HepG2 (cell line): ENCODE data around the gene POLR2J. TPM values are rescaled to one million over a fixed set of nuclear protein-coding genes. Genes with fewer than 3 reads are reported as not detected.

Source experiments
- ATAC-seq: fragments of 200-7000 bp; cut with Tn5 transposase; 3 replicates; pipeline ENCODE4 v1.9.1; 2020; ENCODE audit warnings: mild to moderate bottlenecking, moderate library complexity
- BruUV-seq: library from RNA; stranded (reverse); fragments of 400-500 nt; replicated peaks from 2 replicates; lab custom pipeline; 2021; lab: Mats Ljungman, UMichigan
- CTCF ChIA-PET: fragments of 300-600 bp; formaldehyde crosslinking; extraction: SDS; loops from one replicate; lab custom pipeline; 2021; ENCODE audit warnings: low total read pairs, inconsistent platforms, low intra/inter-chr PET ratio; lab: Yijun Ruan, JAX
- POLR2A ChIA-PET: fragments of 350-600 bp; sonication (Branson Sonifier 250); formaldehyde crosslinking; loops from one replicate; lab custom pipeline; 2020; ENCODE audit warnings: antibody characterized with exemption, inconsistent platforms; lab: Yijun Ruan, JAX
- DNase-seq: peaks from one replicate; pipeline ENCODE4 v3.0.0-alpha.2; 2015; ENCODE audit warnings: low spot score
- FAIRE-seq: peaks from 3 replicates; lab custom pipeline; 2011; peaks lifted over from hg19 to GRCh38; lab: Jason Lieb, UNC
- H2AFZ ChIP-seq: one replicate; pipeline ENCODE4 v1.6.1; 2011; ENCODE audit warnings: low read length, inconsistent platforms
- H3K27ac ChIP-seq: fragments of 300-600 bp; 3 replicates; pipeline ENCODE4 v1.8.0; 2011; ENCODE audit warnings: mixed run types, mild to moderate bottlenecking, mixed read lengths, low read length, inconsistent platforms; ENCODE audit not compliant: insufficient read depth; ENCODE audit errors: extremely low read length
- H3K27me3 ChIP-seq, 2 experiments: fragments of 200-600 bp in 1 of 2; 2 replicates in 1 of 2; 3 replicates in 1 of 2; pipeline versions ENCODE4 v1.6.0 to v1.8.0; 2011; ENCODE audit warnings: low read length in 2 of 2, mild to moderate bottlenecking in 2 of 2, moderate library complexity in 2 of 2, inconsistent platforms in 1 of 2; ENCODE audit not compliant: insufficient read depth in 2 of 2, control insufficient read depth in 1 of 2
- H3K36me3 ChIP-seq, 2 experiments: fragments of 200-600 bp in 1 of 2; replicated peaks in 1 of 2; 2 replicates in 1 of 2; 3 replicates in 1 of 2; pipeline versions ENCODE4 v1.5.1 to v1.8.0; 2011; ENCODE audit warnings: low read length in 2 of 2, inconsistent platforms in 1 of 2; ENCODE audit not compliant: insufficient read depth in 2 of 2, control insufficient read depth in 1 of 2
- H3K4me1 ChIP-seq: 2 replicates; pipeline ENCODE4 v1.5.1; 2012; ENCODE audit warnings: low read length, inconsistent platforms; ENCODE audit not compliant: insufficient read depth
- H3K4me2 ChIP-seq: 2 replicates; pipeline ENCODE4 v1.6.0; 2011; ENCODE audit warnings: low read depth, low read length, inconsistent platforms
- H3K4me3 ChIP-seq, 3 experiments: fragments of 200-600 bp in 1 of 3; sonication (generic), shearing (Covaris generic) in 1 of 3; replicated peaks in 1 of 3; 2 replicates each; pipeline ENCODE4 v1.5.1; 2011 to 2016; ENCODE audit warnings: low read length in 3 of 3, inconsistent platforms in 2 of 3, low read depth in 2 of 3, mild to moderate bottlenecking in 2 of 3, control low read depth in 1 of 3, mixed read lengths in 1 of 3; ENCODE audit not compliant: insufficient read depth in 1 of 3
- H3K79me2 ChIP-seq: one replicate; pipeline ENCODE4 v1.6.1; 2011; ENCODE audit warnings: low read length, inconsistent platforms; ENCODE audit not compliant: insufficient read depth
- H3K9ac ChIP-seq: 2 replicates; pipeline ENCODE4 v1.6.0; 2011; ENCODE audit warnings: mild to moderate bottlenecking, low read depth, low read length, inconsistent platforms; ENCODE audit not compliant: insufficient read depth
- H3K9me3 ChIP-seq: 2 replicates; pipeline ENCODE4 v1.5.1; 2012; ENCODE audit warnings: mild to moderate bottlenecking, low read length
- H4K20me1 ChIP-seq: 2 replicates; pipeline ENCODE4 v1.6.0; 2011; ENCODE audit warnings: inconsistent platforms, mild to moderate bottlenecking, low read length, moderate library complexity; ENCODE audit not compliant: insufficient read depth
- BHLHE40 ChIP-seq: IDR thresholded peaks from 2 replicates; pipeline ENCODE4 v1.6.1; 2011; ENCODE audit warnings: low read length, improper control_type of control experiment
- CCAR2 ChIP-seq: fragments of 200-400 bp; formaldehyde crosslinking; optimal IDR thresholded peaks from 2 replicates; pipeline ENCODE3; 2018; ENCODE audit warnings: low read depth, mild to moderate bottlenecking, low read length, moderate library complexity
- ELF3 ChIP-seq: IDR thresholded peaks from 2 replicates; pipeline ENCODE4 v1.6.1; 2016; ENCODE audit warnings: missing genetic modification reagents, missing compliant biosample characterization
- EZH2 ChIP-seq: conservative IDR thresholded peaks from 2 replicates; pipeline ENCODE4 v1.6.1; 2012; ENCODE audit warnings: mild to moderate bottlenecking, low read depth, low read length, moderate library complexity
- ISL2 ChIP-seq: sonication (generic); formaldehyde crosslinking; IDR thresholded peaks from 2 replicates; pipeline ENCODE4 v1.5.0; 2020; ENCODE audit warnings: missing genetic modification reagents
- KDM4B ChIP-seq: sonication (generic); formaldehyde crosslinking; IDR thresholded peaks from 2 replicates; pipeline ENCODE4 v1.4.0; 2020; ENCODE audit warnings: missing genetic modification reagents
- NFRKB ChIP-seq: fragments of 450-650 bp; IDR thresholded peaks from 2 replicates; pipeline ENCODE4 v1.6.1; 2017
- PCBP1 ChIP-seq: fragments of 200-400 bp; formaldehyde crosslinking; IDR thresholded peaks from 2 replicates; pipeline ENCODE4 v1.6.1; 2017; ENCODE audit warnings: mild to moderate bottlenecking, low read depth, low read length, borderline replicate concordance
- SALL1 ChIP-seq: sonication (generic); formaldehyde crosslinking; IDR thresholded peaks from 2 replicates; pipeline ENCODE4 v1.8.0; 2022; ENCODE audit warnings: mild to moderate bottlenecking, missing genetic modification reagents
- SMAD1 ChIP-seq: sonication (generic); formaldehyde crosslinking; IDR thresholded peaks from 2 replicates; pipeline ENCODE4 v1.4.0; 2020; ENCODE audit warnings: missing genetic modification reagents, low read depth, mild to moderate bottlenecking, borderline replicate concordance
- ZFX ChIP-seq: sonication (generic); formaldehyde crosslinking; IDR thresholded peaks from 2 replicates; pipeline ENCODE4 v1.4.0; 2020; ENCODE audit warnings: mild to moderate bottlenecking, low read depth, missing genetic modification reagents, moderate library complexity
- ZNF232 ChIP-seq: sonication (generic); formaldehyde crosslinking; IDR thresholded peaks from 2 replicates; pipeline ENCODE4 v1.4.0; 2020; ENCODE audit warnings: missing genetic modification reagents, borderline replicate concordance
- ZNF430 ChIP-seq: sonication (generic); formaldehyde crosslinking; IDR thresholded peaks from 2 replicates; pipeline ENCODE4 v1.9.0; 2021; ENCODE audit warnings: mild to moderate bottlenecking, missing genetic modification reagents
- WGBS: methylation state at CpG from one replicate; pipeline ENCODE4 v1.1.6; 2017; ENCODE audit warnings: low lambda C conversion rate; 5-methylcytosine and 5-hydroxymethylcytosine counted together
- in situ Hi-C: cut with HindIII; loops from 2 replicates; pipeline ENCODE4 v1.10.0; 2017; ENCODE audit warnings: low pct_unique_long_range_greater_than_20kb; ENCODE audit not compliant: extremely low pct_ligation_motif_present
- intact Hi-C: fragments of 100-400 bp; cut with micrococcal nuclease; formaldehyde crosslinking; loops from one replicate; pipeline ENCODE4 v1.10.0; 2022; ENCODE audit not compliant: unreplicated experiment
- polyA plus RNA-seq, 8 experiments: library from polyadenylated mRNA; depleted of rRNA in 3 of 8; stranded (reverse) in 7 of 8; unstranded in 1 of 8; fragments of >200 nt; fragmentation: Illumina TruSeq in 4 of 8; extraction: Trizol in 4 of 8; gene quantifications; 2 replicates each; pipeline versions ENCODE4 v1.2.1 to v1.2.3, GENCODE V29; 2011 to 2016; ENCODE audit warnings: low read depth in 4 of 8, missing spikeins in 1 of 8, mixed read lengths in 1 of 8; ENCODE audit not compliant: insufficient read depth in 1 of 8
- total RNA-seq, 5 experiments: library from RNA; depleted of rRNA; stranded (reverse); fragments of >200 nt; fragmentation: Illumina TruSeq; extraction: Trizol; gene quantifications; 2 replicates each; pipeline ENCODE4 v1.2.3, GENCODE V29; 2016; ENCODE audit warnings: low read depth in 1 of 5
- TF ChIP-seq, protein P1 (sequence below): sonication (generic); formaldehyde crosslinking; IDR thresholded peaks from 2 replicates; pipeline ENCODE4 v1.8.0; 2023; ENCODE audit warnings: mild to moderate bottlenecking, missing genetic modification reagents
- TF ChIP-seq, protein P2 (sequence below): sonication (generic); formaldehyde crosslinking; IDR thresholded peaks from 2 replicates; pipeline ENCODE4 v1.4.0; 2020; ENCODE audit warnings: missing genetic modification reagents
- TF ChIP-seq, protein P3 (sequence below): sonication (generic); formaldehyde crosslinking; IDR thresholded peaks from 2 replicates; pipeline ENCODE4 v1.5.0; 2020; ENCODE audit warnings: mild to moderate bottlenecking, missing genetic modification reagents, borderline replicate concordance
- TF ChIP-seq, protein P4 (sequence below): sonication (generic); formaldehyde crosslinking; IDR thresholded peaks from 2 replicates; pipeline ENCODE4 v1.8.1; 2023; ENCODE audit warnings: mild to moderate bottlenecking, missing genetic modification reagents

Gene POLR2J
- total and polyA plus RNA-seq, 2 of the 13 experiments (the other 11 are each of a cell fraction or from before 2014, with no cell fraction given): 41.2 to 71.4 TPM

DNA sequence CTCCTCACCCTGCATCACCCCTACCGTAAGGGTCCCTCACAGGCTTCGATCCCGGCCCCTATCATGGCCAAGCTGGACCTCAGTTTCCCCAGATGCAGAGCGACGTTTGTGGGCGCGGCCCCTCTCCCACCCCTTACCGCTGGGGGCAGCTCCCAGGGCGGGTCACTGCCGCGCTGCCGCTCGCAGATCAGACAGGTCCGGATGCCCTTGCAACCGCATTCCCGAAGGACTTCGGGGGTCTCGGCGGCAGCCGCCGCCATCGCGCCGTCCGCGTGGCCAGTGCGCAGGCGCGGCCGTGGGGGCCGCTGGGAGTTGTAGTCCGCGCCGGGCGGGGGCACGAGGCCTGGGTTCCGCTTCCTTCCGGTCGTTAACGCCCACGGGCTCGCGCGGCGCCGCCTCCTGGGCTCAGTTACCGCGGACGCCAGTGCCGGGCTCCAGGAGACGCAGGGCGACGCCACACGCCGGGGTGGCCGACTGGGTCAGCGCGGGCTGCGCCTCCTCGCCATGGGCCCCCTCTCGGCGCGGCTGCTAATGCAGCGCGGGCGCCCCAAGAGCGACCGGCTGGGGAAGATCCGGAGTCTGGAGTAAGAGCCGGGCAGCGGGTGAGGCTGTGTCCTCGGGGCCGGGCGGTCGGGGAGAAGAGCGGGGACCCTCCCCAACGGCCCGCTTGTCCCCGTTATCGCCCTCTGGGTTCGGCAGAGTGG, 14.0 kb downstream of the POLR2J start, which contains the start of the genes ALKBH4 and LRWD1 (continued):
- TF ChIP-seq EZH2 (no peak), ISL2 (CRISPR knock-in tag) (0 out of 2 replicates have a peak, but pooled peaks have one; percentile 24), NFRKB (no peak)

DNA sequence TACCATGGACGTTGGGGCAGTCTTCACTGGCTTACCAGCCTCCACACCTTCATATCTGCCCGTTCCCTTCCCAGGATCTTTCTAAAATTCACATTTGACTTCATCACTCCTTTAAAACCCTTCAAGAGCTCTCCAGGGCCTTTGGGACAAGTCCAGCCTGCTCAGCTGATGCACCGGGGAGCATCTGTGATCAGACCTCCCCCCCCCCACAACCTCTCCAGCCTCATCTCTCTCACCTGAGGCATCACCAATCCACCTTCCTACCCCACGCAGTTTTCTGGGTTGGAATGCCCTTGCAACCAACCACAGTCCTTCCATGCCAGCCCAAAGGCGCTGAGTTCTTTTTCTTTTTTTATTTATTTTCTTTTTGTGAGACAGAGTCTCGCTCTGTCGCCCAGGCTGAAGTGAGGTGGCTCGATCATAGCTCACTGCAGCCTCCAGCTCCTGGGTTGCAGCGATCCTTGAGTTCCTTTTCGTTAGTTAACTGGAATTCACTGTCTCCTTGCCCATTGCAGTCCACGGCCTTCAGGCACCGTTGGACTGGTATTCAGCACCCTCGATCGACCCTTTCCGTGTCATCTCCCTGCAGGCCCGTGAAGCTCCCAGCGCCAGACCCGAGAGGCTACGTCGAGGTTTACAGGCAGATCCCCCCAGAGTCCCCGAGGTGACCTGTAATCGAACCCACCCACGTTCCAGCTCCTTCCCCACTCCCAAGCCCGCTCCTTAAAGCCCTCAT, 14.7 kb downstream of the POLR2J start:
- no peaks in the 10 kb centered on the region for H4K20me1 ChIP-seq
- peaks cover 14% of the 10 kb centered on the region for H3K79me2 ChIP-seq
- in situ Hi-C loops: no loop called here
- peaks cover 23% of the 10 kb centered on the region for H3K4me1 ChIP-seq
- ATAC-seq: peak; percentile 4; the same call in 1 of the 3 replicates
- POLR2A ChIA-PET: interaction anchor here (1.9 kb wide), 1 partner anchor 12 kb away, joined by 4 read pairs; no protein-coding TSS in a partner anchor
- H3K4me3 ChIP-seq: peak overlapping the region; percentile 93 to 100 (median 94)
- WGBS: 5% methylated on average over 24 of the region's 24 CpGs
- H3K36me3 ChIP-seq: peaks cover 4 to 7% of the 10 kb centered on the region in 2 experiments; a peak in 2 of 5 replicates
- peak overlapping the region; percentile 87 for H3K4me2 ChIP-seq
- H3K9me3 ChIP-seq: no peaks in the 10 kb centered on the region
- peak overlapping the region; percentile 59 for H3K27ac ChIP-seq
- CTCF ChIA-PET: no interaction called here
- DNase-seq: no peak
- peak overlapping the region; percentile 93 for H2AFZ ChIP-seq
- intact Hi-C loops: no loop called here
- FAIRE-seq: no peak
- H3K9ac ChIP-seq: peak overlapping the region; percentile 95
- BruUV-seq: TSS peak; percentile 56
- H3K27me3 ChIP-seq: peaks cover 0 to 5% of the 10 kb centered on the region in 2 experiments; a peak in 2 of 5 replicates
- no peak for TF ChIP-seq CCAR2
- no peak for TF ChIP-seq ZNF430 (CRISPR knock-in tag)
- no peak for TF ChIP-seq ZFX
- TF ChIP-seq, protein P1, sequence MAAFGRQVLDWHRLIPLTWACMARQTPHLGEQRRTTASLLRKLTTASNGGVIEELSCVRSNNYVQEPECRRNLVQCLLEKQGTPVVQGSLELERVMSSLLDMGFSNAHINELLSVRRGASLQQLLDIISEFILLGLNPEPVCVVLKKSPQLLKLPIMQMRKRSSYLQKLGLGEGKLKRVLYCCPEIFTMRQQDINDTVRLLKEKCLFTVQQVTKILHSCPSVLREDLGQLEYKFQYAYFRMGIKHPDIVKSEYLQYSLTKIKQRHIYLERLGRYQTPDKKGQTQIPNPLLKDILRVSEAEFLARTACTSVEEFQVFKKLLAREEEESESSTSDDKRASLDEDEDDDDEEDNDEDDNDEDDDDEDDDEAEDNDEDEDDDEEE (CRISPR knock-in tag): 0 out of 2 replicates have a peak, but pooled peaks have one; percentile 16
- TF ChIP-seq, protein P2, sequence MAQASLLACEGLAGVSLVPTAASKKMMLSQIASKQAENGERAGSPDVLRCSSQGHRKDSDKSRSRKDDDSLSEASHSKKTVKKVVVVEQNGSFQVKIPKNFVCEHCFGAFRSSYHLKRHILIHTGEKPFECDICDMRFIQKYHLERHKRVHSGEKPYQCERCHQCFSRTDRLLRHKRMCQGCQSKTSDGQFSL (CRISPR knock-in tag): 0 out of 2 replicates have a peak, but pooled peaks have one; percentile 47
- TF ChIP-seq ELF3 (CRISPR knock-in tag): 0 out of 2 replicates have a peak, but pooled peaks have one; percentile 1
- no peak for TF ChIP-seq BHLHE40
- TF ChIP-seq SALL1: no peak
- TF ChIP-seq, protein P3, sequence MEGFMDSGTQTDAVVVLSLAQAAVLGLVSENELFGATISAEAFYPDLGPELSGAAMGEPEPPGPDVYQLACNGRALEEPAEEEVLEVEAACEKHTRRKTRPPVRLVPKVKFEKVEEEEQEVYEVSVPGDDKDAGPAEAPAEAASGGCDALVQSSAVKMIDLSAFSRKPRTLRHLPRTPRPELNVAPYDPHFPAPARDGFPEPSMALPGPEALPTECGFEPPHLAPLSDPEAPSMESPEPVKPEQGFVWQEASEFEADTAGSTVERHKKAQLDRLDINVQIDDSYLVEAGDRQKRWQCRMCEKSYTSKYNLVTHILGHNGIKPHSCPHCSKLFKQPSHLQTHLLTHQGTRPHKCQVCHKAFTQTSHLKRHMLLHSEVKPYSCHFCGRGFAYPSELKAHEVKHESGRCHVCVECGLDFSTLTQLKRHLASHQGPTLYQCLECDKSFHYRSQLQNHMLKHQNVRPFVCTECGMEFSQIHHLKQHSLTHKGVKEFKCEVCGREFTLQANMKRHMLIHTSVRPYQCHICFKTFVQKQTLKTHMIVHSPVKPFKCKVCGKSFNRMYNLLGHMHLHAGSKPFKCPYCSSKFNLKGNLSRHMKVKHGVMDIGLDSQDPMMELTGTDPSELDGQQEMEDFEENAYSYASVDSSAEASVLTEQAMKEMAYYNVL (CRISPR knock-in tag): no peak
- TF ChIP-seq SMAD1 (CRISPR knock-in tag): no peak
- no peak for TF ChIP-seq KDM4B (CRISPR knock-in tag)
- 0 out of 2 replicates have a peak, but pooled peaks have one; percentile 0 for TF ChIP-seq ZNF232 (CRISPR knock-in tag)
- TF ChIP-seq PCBP1: no peak
- TF ChIP-seq, protein P4, sequence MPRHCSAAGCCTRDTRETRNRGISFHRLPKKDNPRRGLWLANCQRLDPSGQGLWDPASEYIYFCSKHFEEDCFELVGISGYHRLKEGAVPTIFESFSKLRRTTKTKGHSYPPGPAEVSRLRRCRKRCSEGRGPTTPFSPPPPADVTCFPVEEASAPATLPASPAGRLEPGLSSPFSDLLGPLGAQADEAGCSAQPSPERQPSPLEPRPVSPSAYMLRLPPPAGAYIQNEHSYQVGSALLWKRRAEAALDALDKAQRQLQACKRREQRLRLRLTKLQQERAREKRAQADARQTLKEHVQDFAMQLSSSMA (CRISPR knock-in tag): 0 out of 2 replicates have a peak, but pooled peaks have one; percentile 42
